GM18873 (cell line): ENCODE results near the gene PHKA2.
"Not testable (repeated sequence)": the region's sequence is repeated elsewhere in the genome, so short reads cannot be mapped to it uniquely, and the experiment has no call there.

ENCODE experiments used
- ATAC-seq: cut with Tn5 transposase; IDR thresholded peaks from one replicate; pipeline ENCODE4 v1.9.1; 2021; ENCODE audit warnings: mild to moderate bottlenecking, moderate library complexity, moderate number of reproducible peaks; ENCODE audit not compliant: unreplicated experiment, low FRiP score

The PHKA2 gene, protein sequence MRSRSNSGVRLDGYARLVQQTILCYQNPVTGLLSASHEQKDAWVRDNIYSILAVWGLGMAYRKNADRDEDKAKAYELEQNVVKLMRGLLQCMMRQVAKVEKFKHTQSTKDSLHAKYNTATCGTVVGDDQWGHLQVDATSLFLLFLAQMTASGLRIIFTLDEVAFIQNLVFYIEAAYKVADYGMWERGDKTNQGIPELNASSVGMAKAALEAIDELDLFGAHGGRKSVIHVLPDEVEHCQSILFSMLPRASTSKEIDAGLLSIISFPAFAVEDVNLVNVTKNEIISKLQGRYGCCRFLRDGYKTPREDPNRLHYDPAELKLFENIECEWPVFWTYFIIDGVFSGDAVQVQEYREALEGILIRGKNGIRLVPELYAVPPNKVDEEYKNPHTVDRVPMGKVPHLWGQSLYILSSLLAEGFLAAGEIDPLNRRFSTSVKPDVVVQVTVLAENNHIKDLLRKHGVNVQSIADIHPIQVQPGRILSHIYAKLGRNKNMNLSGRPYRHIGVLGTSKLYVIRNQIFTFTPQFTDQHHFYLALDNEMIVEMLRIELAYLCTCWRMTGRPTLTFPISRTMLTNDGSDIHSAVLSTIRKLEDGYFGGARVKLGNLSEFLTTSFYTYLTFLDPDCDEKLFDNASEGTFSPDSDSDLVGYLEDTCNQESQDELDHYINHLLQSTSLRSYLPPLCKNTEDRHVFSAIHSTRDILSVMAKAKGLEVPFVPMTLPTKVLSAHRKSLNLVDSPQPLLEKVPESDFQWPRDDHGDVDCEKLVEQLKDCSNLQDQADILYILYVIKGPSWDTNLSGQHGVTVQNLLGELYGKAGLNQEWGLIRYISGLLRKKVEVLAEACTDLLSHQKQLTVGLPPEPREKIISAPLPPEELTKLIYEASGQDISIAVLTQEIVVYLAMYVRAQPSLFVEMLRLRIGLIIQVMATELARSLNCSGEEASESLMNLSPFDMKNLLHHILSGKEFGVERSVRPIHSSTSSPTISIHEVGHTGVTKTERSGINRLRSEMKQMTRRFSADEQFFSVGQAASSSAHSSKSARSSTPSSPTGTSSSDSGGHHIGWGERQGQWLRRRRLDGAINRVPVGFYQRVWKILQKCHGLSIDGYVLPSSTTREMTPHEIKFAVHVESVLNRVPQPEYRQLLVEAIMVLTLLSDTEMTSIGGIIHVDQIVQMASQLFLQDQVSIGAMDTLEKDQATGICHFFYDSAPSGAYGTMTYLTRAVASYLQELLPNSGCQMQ

DNA sequence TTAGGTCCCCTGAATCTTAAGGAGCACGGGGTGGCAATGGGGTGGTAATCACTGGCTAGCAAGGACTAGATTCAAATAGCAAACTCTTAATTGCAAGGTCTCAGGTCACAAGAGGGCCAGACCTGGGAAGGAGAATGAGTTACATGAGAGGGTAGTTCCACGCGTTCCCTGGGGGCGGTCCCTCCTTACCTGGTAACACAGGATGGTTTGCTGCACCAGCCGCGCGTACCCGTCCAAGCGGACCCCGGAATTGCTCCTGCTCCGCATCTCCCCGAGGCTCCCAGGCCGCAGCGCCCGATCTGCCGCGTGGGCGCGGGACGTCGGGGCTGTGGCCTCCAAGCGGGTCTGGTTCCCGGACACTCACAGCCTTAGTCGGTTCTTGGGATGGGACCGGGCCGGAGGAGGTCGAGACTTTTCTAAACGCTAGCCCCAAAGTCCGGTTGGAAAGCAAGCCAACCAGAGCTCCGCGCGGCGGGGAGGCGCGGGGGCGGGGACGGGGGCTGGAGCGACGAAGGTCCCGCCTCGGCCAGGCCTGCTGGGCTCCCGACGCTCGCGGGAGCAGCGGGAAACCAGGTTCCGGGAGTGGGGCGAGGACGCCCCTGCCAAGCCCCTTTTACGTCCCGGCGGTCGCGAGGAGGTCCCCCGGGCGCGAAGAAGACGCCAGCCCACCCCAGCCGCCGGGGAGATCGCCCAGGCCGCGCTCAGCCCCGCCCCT lies at the start of gene PHKA2:
Gene PHKA2 (minus strand): TSS at position 449 of the 715 bp plus-strand sequence. CDS start 182 bp downstream, at position 267.
- ATAC-seq = peak; percentile 34

DNA sequence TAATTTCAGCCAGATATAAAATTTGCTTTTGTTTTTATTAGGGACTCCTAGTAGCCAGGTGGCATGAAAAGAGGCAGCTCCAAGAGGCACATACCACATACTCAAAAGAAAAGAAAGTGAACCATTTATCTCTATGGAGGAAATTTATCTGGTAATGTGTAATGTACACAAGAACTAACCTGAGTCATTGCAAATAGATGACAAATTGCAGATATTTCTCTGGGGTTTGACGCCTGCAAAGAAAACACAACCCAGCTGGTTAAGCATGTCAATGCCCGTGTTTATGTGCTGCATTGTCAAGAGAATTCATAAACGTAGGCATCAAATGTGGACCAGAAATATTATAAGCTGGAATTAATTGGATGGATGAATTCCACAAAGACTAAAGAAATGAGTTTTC lies 46.9 kb upstream of the PHKA2 start:
- ATAC-seq = no peak

- ATAC-seq = no peak
Observed at GRCh38 chrX:19028560-19028959, 44.6 kb upstream of the PHKA2 start.

DNA sequence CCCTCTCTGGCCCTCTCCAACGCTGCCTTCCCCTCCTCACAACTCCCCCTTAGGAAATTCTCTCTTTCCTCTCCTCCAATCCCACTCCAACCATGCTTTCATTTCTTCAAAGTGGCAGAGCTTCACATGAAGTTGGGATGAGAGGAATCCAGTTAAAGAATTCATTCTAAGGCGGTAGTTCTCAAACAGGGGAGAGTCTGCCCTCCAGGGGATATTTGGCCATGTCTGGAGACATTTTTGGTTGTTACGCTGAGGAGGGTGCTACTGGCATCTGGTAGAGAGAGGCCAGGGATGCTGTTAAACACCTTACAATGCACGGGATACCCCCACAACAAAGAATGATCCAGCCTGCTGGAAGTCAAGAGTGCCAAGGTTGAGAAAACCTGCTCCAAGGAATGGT lies 40.5 kb upstream of the PHKA2 start:
- ATAC-seq = no peak

DNA sequence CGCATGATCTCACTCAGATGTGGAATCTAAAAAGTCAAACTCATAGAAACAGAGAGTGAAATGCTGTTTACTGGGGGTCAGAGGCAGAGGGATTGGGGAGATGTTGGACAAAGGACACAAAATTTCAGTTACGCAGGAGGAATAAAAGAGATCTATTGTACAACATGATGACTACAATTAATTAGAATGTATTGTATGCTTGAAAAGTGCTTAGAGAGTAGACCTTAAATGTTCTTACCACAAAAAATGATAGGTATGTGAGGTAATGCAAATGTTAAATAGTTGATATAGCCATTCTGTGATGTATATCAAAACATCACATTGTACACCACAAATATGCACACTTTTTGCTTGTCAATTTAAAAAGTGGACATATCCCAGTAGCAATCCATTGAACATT lies 36.1 kb upstream of the PHKA2 start:
- no peak for ATAC-seq

GRCh38 chrX:19017271-19017670 lies 33.4 kb upstream of the PHKA2 start:
- ATAC-seq = no peak

GRCh38 chrX:19016614-19017013 lies 32.7 kb upstream of the PHKA2 start:
- not testable (repeated sequence) for ATAC-seq

- ATAC-seq = no peak
Observed at GRCh38 chrX:19007868-19008267, 24.0 kb upstream of the PHKA2 start.

DNA sequence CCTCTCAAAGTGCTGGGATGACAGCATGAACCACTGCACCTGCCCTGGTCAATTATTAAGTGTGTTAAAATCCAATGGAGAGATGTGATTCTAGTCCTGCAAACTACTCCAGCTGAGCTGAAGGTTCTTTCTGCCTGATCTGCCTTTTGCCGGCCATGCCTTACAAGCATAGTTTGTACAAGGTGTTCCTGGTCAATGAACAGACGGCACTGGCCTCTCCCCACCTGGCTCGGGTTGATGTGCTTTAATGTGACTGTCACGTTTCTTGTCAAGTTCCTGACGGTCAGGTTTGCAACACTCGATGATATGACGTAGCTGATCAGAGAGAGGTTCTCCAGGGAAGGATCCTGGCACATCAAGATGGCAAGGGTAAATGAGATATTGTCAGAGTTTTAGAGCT lies 23.1 kb upstream of the PHKA2 start:
- ATAC-seq = no peak

DNA sequence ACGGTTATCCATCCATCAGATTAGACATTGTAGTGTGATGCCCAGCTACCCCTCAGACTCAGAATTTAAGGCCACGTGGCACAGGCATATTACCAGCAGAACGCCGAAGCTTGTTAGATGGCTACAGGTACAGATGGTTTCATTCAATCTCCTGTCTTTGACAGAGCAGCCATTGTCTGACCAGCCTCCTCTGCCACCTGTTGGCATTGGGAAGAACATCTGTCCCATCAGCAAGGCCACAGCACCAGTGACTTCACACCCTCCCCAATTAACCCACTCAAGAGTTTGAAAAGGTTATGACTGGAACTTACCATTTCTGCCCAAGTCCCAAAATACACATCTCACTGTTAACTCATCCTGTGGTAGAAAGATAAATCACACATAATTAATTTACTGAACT lies 22.0 kb upstream of the PHKA2 start:
- ATAC-seq = no peak

DNA sequence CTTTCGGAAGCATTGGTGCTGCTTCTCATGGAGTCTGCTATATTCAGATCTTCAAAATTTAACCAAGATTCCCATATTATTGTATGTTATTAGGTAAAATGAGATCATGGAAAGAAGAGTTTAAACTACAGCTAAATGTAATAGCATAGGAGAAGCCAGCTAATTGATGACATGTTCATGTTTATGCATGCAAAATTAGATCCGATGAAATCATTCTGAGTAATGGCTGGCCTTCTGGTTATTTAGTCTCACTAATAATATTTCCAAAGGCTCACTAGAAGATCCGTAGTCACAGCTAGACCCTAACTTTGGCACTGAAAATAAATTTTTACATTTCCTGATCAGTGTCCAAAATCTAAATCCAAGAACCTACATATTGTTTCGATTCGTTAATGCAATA lies 19.8 kb upstream of the PHKA2 start:
- ATAC-seq = no peak

DNA sequence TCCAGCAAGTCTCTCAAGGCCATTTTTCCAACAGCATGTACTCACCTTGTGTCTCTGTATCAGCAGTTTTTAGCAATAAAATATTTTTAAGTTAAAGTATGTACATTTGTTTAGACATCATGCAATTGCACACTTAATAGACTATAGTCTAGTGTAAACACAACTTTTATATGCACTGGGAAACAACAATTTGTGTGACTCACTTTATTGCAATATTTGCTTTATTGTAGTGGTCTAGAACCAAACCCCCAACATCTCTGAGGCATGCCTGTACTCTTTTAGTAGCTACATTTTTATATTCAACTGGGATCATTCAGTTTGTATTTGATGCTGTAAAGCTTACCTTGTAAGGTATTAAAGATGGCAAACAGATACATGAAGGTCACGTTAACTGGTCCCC lies 14.7 kb upstream of the PHKA2 start:
- ATAC-seq = no peak

DNA sequence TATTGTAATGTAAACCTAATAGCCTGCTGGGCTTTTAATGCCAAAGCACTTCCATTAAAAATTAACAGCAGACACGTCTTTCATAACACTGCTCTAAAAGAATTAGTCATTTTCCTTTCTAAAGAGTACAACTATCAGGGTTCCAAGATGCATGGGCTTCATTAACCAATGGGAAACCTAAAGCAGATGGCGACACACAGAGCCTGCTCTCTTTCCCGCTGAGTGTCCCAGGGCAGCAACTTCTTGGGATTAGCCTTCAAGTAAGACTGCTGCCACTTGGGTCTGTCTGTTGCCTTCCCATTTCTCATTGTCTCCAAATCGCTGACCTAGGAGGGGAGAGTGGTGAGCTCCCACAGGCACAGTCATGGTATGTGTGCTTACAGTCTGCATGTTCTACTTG lies 14.0 kb upstream of the PHKA2 start:
- no peak for ATAC-seq

GRCh38 chrX:18996536-18996935 lies 12.6 kb upstream of the PHKA2 start:
- ATAC-seq = no peak

GRCh38 chrX:18995221-18995620 lies 11.3 kb upstream of the PHKA2 start:
- ATAC-seq = no peak

DNA sequence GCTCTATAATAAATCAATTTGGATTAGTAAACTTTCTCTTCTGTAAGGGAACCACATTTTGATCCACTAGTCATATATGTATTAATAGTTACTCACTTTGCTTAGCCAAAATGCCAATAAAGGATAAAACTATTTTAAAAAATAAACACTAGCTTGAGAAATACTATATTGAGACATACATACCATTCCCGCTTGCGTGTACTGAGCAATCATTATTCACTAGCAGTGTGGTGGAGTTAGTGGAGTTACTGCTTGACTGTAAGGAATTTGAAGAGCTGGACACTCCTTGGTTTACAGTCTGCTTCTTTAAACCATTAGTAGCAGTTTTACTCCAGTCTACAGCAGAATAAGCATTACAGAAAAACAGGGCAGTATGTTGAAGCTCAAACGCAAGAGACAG lies 10.8 kb upstream of the PHKA2 start:
- no peak for ATAC-seq

GRCh38 chrX:18992829-18993228 lies 8.9 kb upstream of the PHKA2 start:
- no peak for ATAC-seq

- no peak for ATAC-seq
Observed at GRCh38 chrX:18985186-18985435, 1.2 kb upstream of the PHKA2 start.

DNA sequence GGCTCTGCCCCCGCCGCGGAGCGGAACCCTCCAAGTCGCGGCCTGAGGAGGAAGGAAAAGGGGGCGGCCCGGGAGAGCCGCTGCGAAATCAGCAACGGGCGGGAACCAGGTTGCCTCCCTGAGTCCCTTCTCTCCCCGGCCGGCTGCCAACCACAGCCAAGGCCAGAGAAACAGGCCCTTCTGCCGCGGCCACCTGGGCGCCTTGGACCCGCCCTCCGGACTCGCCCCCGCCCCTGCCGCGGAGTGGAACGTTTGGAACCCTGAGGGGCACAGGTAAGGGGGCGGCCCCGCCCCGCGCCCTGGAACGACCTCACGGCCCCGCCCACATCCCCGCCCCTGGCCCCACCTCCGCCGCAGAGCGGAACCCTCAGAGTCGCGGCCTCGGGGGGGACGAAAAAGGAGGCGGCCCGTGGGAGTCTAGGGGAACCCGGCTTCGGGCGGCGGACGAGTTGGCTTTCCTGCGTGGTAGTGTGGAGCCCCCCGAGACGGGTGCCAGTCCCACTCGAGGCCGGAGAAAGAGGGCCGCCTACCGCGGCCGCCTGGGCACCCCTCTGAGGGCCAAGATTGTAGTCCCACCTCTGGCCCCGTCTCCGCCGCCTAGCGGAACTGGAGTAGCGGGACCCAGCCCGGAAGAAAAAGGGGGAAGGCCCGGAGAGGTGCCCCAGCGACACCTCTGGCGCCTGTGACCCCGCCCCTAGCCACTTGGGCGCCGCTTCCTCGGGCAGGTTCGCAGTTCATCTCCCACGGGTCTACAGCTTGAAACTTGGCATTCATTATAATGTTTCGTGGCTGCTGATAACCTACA lies 669 bp upstream of the PHKA2 start:
- ATAC-seq = peak; percentile 71
